Glomerular endothelial cell (primary cell): ENCODE data around the gene PCDHA12. TPM values are rescaled to one million over a fixed set of nuclear protein-coding genes. Genes with fewer than 3 reads are reported as not detected.
"Not testable (repeated sequence)": the region's sequence is repeated elsewhere in the genome, so short reads cannot be mapped to it uniquely, and the experiment has no call there.

Source experiments
- DNase-seq: peaks from one replicate; pipeline ENCODE4 v3.0.0-alpha.2; 2011; ENCODE audit warnings: low read depth, low spot score; ENCODE audit errors: extremely low read depth
- total RNA-seq: library from RNA; depleted of rRNA; stranded (reverse); fragments of >200 nt; gene quantifications from 2 replicates; pipeline ENCODE4 v1.2.3, GENCODE V29; 2015

The PCDHA12 gene
- total RNA-seq, 1 donor from 2014 or later, result not detected

DNA sequence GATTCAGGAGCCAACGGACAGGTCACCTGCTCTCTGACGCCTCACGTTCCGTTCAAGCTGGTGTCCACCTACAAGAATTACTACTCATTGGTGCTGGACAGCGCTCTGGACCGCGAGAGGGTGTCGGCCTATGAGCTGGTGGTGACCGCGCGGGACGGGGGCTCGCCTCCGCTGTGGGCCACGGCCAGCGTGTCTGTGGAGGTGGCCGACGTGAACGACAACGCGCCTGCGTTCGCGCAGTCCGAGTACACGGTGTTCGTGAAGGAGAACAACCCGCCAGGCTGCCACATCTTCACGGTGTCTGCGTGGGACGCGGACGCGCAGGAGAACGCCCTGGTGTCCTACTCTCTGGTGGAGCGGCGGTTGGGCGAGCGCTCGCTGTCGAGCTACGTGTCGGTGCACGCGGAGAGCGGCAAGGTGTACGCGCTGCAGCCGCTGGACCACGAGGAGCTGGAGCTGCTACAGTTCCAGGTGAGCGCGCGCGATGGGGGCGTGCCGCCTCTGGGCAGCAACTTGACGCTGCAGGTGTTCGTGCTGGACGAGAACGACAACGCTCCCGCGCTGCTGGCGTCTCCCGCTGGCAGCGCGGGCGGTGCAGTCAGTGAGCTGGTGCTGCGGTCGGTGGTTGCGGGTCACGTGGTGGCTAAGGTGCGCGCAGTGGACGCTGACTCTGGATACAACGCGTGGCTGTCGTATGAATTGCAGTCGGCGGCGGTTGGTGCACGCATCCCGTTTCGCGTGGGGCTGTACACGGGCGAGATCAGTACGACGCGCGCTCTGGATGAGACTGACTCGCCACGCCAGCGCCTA lies 17.7 kb upstream of the PCDHA12 start:
- DNase-seq, result no peak

DNA sequence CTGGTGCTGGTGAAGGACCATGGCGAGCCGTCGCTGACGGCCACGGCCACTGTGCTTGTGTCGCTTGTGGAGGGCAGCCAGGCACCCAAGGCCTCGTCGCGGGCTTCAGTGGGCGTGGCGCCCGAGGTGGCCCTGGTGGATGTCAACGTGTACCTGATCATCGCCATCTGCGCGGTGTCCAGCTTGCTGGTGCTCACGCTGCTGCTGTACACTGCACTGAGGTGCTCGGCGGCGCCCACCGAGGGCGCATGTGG lies 17.2 kb upstream of the PCDHA12 start:
- no peak for DNase-seq

DNA sequence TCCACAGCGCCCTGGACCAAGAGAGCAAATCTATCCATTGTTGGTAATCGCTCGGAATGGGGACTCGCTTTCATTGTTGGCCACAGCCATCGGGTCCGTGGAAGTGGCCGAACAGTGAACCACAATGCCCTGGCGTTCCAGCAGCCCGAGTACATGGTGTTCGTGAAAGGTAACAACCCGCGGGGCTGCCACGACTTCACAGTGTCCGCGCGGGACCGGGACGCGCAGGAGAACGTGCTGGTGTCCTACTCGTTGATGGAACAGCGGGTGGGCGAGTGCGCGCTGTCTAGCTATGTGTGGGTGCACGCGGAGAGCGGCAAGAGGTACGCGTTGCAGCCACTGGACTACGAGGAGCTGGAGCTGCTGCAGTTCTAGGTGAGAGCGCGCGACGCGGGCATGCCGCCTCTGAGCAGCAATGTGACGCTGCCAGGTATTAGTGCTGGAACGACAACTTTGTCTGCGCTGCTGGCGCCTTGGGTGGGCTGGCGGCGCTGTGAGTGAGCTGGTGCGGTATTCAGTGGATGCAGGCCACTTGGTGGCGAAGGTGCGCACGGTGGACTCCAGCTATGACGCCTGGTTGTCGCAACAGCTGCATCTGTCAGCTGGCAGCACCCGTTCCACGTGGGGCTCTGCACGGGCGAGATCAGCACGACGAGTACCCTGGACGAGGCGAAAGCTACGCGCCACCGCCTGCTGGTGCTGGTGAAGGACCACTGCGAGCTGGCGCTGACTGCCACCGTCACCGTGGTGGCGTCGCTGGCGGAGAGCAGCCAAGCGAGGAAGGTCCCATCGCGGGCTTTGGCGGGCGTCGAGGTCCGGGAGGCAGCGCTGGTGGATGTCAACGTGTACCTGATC lies 12.4 kb upstream of the PCDHA12 start:
- no peak for DNase-seq

DNA sequence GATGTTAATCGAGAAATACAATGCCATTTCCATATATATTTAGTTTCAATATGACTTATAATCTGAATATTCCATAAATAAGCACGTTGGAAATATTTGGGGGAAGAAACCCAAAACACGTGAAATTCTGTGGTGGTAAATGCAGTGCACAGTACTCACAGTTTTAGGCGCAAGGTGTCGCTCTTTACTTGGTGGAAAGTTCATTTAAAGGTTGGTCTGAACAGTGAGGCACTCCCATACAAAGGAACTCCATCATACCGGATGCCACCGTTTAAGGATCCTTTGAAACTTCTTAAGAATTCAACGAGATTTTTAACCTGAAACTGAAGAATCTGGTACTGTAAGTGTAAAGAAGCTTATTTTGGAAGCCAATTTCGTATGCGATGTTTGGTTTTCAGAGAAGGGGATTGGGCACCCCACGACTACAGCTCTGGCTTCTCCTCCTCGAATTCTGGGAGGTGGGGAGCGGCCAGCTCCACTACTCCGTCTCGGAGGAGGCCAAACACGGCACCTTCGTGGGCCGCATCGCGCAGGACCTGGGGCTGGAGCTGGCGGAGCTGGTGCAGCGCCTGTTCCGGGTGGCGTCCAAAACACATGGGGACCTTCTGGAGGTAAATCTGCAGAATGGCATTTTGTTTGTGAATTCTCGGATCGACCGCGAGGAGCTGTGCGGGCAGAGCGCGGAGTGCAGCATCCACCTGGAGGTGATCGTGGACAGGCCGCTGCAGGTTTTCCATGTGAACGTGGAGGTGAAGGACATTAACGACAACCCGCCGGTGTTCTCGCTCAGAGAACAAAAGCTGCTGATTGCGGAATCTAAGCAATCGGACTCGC lies 6.2 kb upstream of the PCDHA12 start, which contains the start of gene PCDHA11:
Gene PCDHA11, plus strand, starts transcription at position 237 of the 834 bp plus-strand sequence. Its CDS starts 147 bp downstream, at position 384.
- DNase-seq, result peak; percentile 4

DNA sequence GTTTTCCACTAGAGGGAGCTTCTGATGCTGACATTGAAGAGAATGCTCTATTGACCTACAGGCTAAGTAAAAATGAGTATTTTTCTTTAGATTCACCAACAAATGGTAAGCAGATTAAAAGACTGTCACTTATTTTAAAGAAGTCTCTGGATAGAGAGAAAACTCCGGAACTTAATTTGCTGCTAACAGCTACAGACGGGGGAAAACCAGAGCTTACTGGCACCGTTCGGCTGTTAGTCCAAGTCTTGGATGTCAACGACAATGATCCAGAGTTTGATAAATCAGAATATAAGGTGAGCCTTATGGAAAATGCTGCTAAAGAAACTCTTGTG lies 5.6 kb upstream of the PCDHA12 start:
- no peak for DNase-seq

DNA sequence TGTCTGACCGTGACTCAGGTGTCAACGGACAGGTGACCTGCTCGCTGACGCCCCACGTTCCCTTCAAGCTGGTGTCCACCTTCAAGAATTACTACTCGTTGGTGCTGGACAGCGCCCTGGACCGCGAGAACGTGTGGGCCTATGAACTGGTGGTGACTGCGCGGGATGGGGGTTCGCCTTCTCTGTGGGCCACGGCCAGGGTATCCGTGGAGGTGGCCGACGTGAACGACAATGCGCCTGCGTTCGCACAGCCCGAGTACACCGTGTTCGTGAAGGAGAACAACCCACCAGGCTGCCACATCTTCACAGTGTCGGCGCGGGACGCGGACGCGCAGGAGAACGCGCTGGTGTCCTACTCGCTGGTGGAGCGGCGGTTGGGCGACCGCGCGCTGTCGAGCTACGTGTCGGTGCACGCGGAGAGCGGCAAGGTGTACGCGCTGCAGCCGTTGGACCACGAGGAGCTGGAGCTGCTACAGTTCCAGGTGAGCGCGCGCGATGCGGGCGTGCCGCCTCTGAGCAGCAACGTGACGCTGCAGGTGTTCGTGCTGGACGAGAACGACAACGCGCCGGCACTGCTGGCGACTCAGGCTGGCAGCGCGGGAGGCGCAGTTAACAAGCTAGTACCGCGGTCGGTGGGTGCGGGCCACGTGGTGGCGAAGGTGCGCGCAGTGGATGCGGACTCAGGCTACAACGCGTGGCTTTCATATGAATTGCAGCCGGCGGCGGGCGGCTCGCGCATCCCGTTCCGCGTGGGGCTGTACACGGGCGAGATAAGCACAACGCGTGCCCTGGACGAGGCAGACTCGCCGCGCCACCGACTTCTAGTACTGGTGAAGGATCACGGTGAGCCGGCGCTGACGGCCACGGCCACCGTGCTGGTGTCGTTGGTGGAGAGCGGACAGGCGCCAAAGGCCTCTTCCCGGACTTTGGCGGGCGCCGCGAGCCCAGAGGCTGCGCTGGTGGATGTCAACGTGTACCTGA lies 4.6 kb upstream of the PCDHA12 start:
- no peak for DNase-seq

DNA sequence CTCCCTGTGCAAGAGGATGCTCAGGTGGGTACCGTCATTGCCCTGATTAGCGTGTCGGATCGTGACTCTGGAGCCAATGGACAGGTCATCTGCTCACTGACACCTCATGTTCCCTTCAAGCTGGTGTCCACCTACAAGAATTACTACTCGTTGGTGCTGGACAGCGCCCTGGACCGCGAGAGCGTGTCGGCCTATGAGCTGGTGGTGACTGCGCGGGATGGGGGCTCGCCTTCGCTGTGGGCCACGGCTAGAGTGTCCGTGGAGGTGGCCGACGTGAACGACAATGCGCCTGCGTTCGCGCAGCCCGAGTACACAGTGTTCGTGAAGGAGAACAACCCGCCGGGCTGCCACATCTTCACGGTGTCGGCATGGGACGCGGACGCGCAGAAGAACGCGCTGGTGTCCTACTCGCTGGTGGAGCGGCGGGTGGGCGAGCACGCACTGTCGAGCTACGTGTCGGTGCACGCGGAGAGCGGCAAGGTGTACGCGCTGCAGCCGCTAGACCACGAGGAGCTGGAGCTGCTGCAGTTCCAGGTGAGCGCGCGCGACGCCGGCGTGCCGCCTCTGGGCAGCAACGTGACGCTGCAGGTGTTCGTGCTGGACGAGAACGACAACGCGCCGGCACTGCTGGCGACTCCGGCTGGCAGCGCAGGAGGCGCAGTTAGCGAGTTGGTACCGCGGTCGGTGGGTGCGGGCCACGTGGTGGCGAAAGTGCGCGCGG lies 1.6 kb downstream of the PCDHA12 start:
- not testable (repeated sequence) for DNase-seq

DNA sequence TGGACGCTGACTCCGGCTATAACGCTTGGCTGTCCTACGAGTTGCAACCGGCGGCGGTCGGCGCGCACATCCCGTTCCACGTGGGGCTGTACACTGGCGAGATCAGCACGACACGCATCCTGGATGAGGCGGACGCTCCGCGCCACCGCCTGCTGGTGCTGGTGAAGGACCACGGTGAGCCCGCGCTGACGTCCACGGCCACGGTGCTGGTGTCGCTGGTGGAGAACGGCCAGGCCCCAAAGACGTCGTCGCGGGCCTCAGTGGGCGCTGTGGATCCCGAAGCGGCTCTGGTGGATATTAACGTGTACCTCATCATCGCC lies 2.1 kb downstream of the PCDHA12 start:
- DNase-seq, result no peak

DNA sequence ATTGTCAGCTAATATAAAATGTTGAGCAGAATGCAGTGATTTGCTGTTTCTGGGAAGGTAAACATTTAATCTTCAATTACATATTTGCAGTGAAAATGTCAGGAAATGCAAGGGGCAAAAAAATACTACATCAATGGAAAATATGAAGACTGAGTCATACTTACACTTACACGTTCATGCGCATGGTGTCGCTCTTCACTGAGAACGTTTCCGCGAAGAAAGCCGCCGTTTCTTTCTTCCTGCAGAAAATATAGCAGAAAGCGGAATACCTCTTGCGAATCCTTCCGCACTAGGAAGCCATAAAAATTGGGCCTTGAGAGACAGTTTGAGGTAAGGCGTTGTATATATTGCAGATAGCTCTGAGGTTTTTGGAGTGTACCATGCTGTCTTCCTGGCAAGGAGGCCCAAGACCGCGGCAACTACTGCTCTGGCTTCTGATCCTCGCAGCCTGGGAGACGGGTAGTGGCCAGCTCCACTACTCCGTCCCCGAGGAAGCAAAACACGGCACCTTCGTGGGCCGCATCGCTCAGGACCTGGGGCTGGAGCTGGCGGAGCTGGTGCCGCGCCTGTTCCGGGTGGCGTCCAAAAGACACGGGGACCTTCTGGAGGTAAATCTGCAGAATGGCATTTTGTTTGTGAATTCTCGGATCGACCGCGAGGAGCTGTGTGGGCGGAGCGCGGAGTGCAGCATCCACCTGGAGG lies 6.9 kb downstream of the PCDHA12 start, which contains the start of gene PCDHA13:
Gene PCDHA13, plus strand, starts transcription at position 236 of the 702 bp plus-strand sequence. Its CDS starts 145 bp downstream, at position 381.
- no peak for DNase-seq

DNA sequence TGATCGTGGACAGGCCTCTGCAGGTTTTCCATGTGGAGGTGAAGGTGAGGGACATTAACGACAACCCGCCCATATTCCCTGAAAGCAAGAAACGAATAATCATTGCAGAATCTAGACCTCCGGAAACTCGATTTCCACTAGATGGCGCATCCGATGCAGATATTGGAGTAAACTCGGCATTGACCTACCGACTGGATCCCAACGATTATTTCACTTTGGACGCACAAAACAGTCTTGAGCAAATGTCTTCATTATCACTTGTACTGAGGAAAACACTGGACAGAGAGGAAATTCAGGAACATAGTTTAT lies 7.4 kb downstream of the PCDHA12 start:
- no peak for DNase-seq

DNA sequence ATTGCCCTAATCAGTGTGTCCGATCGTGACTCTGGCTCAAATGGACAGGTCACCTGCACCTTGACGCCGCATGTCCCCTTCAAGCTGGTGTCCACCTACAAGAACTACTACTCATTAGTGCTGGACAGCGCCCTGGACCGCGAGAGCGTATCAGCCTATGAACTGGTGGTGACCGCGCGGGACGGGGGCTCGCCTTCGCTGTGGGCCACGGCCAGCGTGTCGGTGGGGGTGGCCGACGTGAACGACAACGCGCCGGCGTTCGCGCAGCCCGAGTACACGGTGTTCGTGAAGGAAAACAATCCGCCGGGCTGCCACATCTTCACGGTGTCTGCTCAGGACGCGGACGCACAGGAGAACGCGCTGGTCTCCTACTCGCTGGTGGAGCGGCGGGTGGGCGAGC lies 8.3 kb downstream of the PCDHA12 start:
- no peak for DNase-seq

DNA sequence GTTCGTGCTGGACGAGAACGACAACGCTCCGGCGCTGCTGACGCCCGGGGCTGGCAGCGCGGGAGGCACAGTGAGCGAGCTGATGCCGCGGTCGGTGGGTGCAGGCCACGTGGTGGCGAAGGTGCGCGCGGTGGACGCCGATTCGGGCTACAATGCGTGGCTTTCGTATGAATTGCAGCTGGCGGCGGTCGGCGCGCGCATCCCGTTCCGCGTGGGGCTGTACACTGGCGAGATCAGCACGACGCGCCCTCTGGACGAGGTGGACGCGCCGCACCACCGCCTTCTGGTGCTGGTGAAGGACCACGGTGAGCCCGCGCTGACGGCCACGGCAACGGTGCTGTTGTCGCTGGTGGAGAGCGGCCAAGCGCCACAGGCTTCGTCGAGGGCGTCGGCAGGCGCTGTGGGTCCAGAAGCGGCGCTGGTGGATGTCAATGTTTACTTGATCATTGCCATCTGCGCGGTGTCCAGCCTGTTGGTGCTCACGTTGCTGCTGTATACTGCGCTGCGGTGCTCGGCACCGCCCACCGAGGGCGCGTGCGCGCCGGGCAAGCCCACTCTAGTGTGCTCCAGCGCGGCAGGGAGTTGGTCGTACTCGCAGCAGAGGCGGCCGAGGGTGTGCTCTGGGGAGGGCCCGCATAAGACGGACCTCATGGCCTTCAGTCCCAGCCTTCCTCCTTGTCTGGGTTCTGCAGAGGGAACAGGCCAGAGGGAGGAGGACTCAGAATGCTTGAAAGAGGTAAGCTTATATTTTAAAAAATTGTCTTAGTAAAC lies 9.0 kb downstream of the PCDHA12 start:
- no peak for DNase-seq

DNA sequence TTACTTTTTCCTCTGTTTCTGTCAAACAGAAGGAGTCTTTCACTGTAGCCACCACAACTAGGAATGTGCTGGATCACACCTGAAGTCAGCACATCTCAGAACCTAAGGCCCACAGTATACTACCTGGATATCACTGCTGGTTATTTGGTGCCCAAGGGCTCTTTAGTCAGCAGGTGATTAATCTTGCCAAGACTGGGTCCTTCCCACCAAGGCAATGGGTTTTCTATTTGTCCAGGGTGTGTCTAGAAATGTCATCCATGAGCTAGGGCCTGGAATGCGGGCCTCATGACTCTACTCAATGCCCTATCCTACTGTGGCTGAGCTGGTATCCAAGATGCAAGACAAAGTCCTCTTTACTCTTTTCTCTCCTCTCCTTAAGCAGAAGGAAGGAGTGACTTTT lies 41.2 kb downstream of the PCDHA12 start:
- DNase-seq, result no peak

DNA sequence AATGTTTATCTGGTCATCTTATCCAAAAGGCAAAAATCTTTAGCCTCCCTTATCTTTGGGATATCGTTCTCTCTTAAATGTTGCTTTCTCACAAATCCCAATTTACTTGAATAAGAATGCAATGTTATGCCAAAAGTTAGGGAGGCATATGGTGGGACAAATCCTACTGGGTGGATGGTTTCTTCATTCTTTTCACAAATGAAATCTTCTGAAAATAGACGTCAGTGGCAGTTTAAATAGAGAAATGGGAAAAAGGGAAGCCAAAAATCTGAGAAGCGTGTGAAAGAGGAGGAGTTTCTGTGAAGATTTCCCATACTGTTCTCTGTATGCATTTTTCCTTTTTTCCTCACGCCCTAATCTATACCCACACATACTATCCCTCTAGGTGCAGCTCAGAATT lies 48.5 kb downstream of the PCDHA12 start:
- no peak for DNase-seq

DNA sequence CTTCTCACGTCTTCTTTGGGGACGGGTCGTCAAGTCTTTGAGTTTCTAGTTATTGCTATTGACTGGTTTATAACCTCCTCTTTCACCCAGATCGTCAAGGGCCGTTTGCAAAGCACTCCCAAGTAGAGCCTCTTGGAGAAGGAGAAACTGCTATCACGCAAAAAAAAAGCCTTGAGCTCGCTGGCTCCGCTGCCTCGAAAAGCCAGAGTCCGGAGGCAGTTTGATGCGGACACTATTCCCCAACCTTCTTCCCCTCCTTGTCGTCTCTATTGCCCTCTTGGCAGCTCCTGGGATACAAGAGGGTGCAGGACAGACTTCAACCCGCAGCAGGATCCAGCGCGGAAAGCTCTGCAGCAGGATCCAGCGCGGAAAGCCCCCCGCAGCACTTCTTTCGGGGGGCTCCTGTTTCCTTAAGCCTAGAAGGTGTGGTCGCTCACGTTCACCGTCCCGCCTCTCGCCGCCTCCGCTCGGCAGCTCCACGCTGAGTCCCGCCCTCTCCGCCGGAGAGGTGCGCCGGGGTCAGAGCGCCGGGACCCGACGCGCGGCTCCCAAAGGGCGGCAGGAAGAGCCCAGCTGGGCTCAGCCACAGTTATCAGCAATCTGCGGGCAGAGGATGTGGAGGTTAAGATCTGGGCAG lies 50.8 kb downstream of the PCDHA12 start, which contains the start of gene PCDHAC1:
Gene PCDHAC1, plus strand, starts transcription at position 494 of the 637 bp plus-strand sequence. CDS start 594 bp downstream, outside the sequence.
- DNase-seq, result no peak

DNA sequence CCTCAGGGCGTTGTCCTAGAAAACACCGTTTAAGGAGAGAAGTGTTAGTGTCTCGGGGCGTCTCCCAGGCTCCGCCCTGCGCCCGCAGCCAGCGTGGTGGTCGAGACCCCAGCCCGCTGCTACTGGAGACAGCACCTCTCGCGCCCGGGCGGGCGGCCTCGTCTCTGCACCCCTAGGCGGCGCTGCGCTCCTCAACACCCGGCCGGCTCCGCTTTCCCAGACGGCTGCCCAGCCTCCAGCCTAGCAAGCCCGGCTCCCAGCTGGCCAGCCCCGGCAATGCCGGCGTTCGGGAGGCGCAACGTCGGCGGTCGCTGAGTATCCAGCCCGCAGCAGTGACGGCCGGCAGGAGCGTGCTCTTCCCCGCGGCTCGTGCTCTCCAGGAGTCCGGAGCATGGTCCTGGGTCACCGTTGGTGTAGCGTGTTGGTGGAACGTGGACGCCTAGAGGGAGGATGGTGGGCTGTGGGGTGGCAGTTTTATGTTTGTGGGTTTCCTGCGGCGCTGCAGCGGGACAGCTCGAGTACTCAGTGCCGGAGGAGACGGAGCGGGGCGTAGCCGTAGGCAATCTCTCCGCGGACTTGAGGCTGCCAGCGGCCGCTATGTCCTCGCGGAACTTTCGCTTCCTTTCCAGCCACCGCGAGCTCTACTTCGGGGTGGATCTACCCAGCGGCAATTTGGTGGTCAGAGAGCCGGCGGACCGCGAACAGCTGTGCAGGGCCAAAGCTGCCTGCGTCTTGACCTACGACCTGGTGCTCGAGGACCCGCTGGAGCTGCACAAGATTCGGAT lies 51.5 kb downstream of the PCDHA12 start:
- no peak for DNase-seq

DNA sequence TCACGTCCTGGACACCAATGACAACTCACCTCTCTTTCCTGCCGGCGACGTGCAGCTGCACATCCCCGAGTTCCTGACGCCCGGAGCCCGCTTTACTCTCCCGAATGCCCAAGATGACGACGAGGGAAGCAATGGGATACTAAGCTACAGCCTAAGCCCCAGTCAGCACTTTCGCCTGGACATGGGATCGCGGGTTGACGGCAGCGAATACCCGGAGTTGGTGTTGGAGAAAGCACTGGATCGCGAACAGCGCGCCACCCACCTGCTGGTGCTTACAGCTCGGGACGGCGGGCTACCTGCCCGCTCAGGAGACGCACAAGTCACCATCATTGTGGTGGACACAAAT lies 52.1 kb downstream of the PCDHA12 start:
- no peak for DNase-seq
